K562 (cell line): ENCODE measurements around the gene ADGRB3. TPM values are rescaled to one million over a fixed set of nuclear protein-coding genes. Genes with fewer than 3 reads are reported as not detected.

Source experiments
- ATAC-seq: fragments of 200-7000 bp; cut with Tn5 transposase; 3 replicates; pipeline ENCODE4 v1.9.1; 2020; ENCODE audit warnings: moderate library complexity
- BruUV-seq: library from RNA; stranded (reverse); fragments of 400-500 nt; replicated peaks from 2 replicates; lab custom pipeline; 2021; lab: Mats Ljungman, UMichigan
- CTCF ChIA-PET: fragments of 300-600 bp; formaldehyde crosslinking; extraction: SDS; loops from one replicate; lab custom pipeline; 2021; ENCODE audit warnings: low intra/inter-chr PET ratio; lab: Yijun Ruan, JAX
- POLR2A ChIA-PET: fragments of 300-600, 350-650 bp; sonication (Branson Sonifier 250); formaldehyde crosslinking; extraction: SDS; loops from one replicate; lab custom pipeline; 2021; ENCODE audit warnings: antibody characterized with exemption, inconsistent platforms; lab: Yijun Ruan, JAX
- DNase-seq, 4 experiments: peaks; one replicate each; pipeline versions ENCODE4 v3.0.0 to v3.0.0-alpha.2; 2011 to 2018; ENCODE audit warnings: low spot score in 3 of 4, mixed read lengths in 3 of 4; ENCODE audit errors: extremely low read depth in 1 of 4
- FAIRE-seq: peaks from 2 replicates; lab custom pipeline; 2011; peaks lifted over from hg19 to GRCh38; lab: Jason Lieb, UNC
- H2AFZ ChIP-seq: 2 replicates; pipeline ENCODE4 v1.6.0; 2011; ENCODE audit warnings: low read depth, low read length, control low read depth, inconsistent platforms
- H3K27ac ChIP-seq: fragments of 200-600 bp; 3 replicates; pipeline ENCODE4 v1.8.0; 2011; ENCODE audit warnings: low read depth, mild to moderate bottlenecking, control low read depth, inconsistent platforms, low read length, moderate library complexity, mixed read lengths; ENCODE audit errors: extremely low read depth
- H3K27me3 ChIP-seq, 2 experiments: fragments of 300-600 bp in 1 of 2; 2 replicates in 1 of 2; 3 replicates in 1 of 2; pipeline versions ENCODE4 v1.6.0 to v1.8.0; 2011; ENCODE audit warnings: inconsistent platforms in 2 of 2, low read length in 2 of 2, mild to moderate bottlenecking in 1 of 2, mixed read lengths in 1 of 2, moderate library complexity in 1 of 2; ENCODE audit not compliant: control insufficient read depth in 2 of 2, insufficient read depth in 2 of 2
- H3K36me3 ChIP-seq: fragments of 300-600 bp; 3 replicates; pipeline ENCODE4 v1.8.0; 2011; ENCODE audit warnings: mild to moderate bottlenecking, low read length, inconsistent platforms; ENCODE audit not compliant: control insufficient read depth, insufficient read depth
- H3K4me1 ChIP-seq, 2 experiments: fragments of 200-600 bp in 1 of 2; replicated peaks in 1 of 2; 2 replicates in 1 of 2; 3 replicates in 1 of 2; pipeline versions ENCODE4 v1.5.1 to v1.8.0; 2011; ENCODE audit warnings: inconsistent platforms in 2 of 2, low read length in 2 of 2, mild to moderate bottlenecking in 1 of 2, mixed read lengths in 1 of 2, moderate library complexity in 1 of 2; ENCODE audit not compliant: control insufficient read depth in 2 of 2, insufficient read depth in 2 of 2
- H3K4me2 ChIP-seq: 2 replicates; pipeline ENCODE4 v1.6.1; 2011; ENCODE audit warnings: low read length, control low read depth, inconsistent platforms, mixed read lengths; ENCODE audit not compliant: insufficient read depth
- H3K4me3 ChIP-seq: fragments of 200-600 bp; sonication (generic), shearing (Covaris generic); 2 replicates; pipeline ENCODE4 v1.5.1; 2016; ENCODE audit warnings: control low read depth, inconsistent platforms
- H3K79me2 ChIP-seq: fragments of 200-600 bp; 3 replicates; pipeline ENCODE4 v1.8.0; 2011; ENCODE audit warnings: low read length, inconsistent platforms; ENCODE audit not compliant: control insufficient read depth, insufficient read depth
- H3K9ac ChIP-seq, 2 experiments: 2 replicates each; pipeline versions ENCODE4 v1.6.0 to v1.6.1; 2011; ENCODE audit warnings: low read depth in 2 of 2, low read length in 2 of 2, control low read depth in 1 of 2, inconsistent platforms in 1 of 2, mild to moderate bottlenecking in 1 of 2, mixed read lengths in 1 of 2; ENCODE audit not compliant: insufficient read depth in 1 of 2
- H3K9me1 ChIP-seq: one replicate; pipeline ENCODE4 v1.6.0; 2011; ENCODE audit warnings: inconsistent platforms, mild to moderate bottlenecking, low read length, moderate library complexity; ENCODE audit not compliant: control insufficient read depth, insufficient read depth
- H3K9me3 ChIP-seq: replicated peaks from 2 replicates; pipeline ENCODE4 v1.5.1; 2011; ENCODE audit warnings: low read depth, low read length, inconsistent platforms; ENCODE audit not compliant: control insufficient read depth, insufficient read depth
- H4K20me1 ChIP-seq: replicated peaks from 2 replicates; pipeline ENCODE4 v1.6.1; 2011; ENCODE audit warnings: low read length, inconsistent platforms, mixed read lengths; ENCODE audit not compliant: control insufficient read depth, insufficient read depth
- BACH1 ChIP-seq: fragments of 200-800 bp; sonication (Bioruptor generic); IDR thresholded peaks from 2 replicates; pipeline ENCODE4 v1.6.1; 2016; ENCODE audit warnings: missing genetic modification characterization, missing compliant biosample characterization
- EGR1 ChIP-seq: fragments of 450-650 bp; conservative IDR thresholded peaks from 2 replicates; pipeline ENCODE4 v1.6.1; 2017; ENCODE audit warnings: mild to moderate bottlenecking
- EP300 ChIP-seq: IDR thresholded peaks from 2 replicates; pipeline ENCODE4 v1.6.1; 2012; ENCODE audit warnings: low read length, improper control_type of control experiment
- FOXA3 ChIP-seq, 2 experiments: fragments of 450-650 bp in 1 of 2; sonication (generic) in 1 of 2; formaldehyde crosslinking; IDR thresholded peaks in 1 of 2; conservative IDR thresholded peaks in 1 of 2; 2 replicates each; pipeline versions ENCODE4 v1.4.0 to v1.8.0; 2020 to 2022; ENCODE audit warnings: mild to moderate bottlenecking in 2 of 2, missing genetic modification reagents in 1 of 2
- FOXJ3 ChIP-seq: sonication (generic); formaldehyde crosslinking; IDR thresholded peaks from 2 replicates; pipeline ENCODE4 v1.4.0; 2020; ENCODE audit warnings: mild to moderate bottlenecking, missing genetic modification reagents
- HDAC6 ChIP-seq: IDR thresholded peaks from 2 replicates; pipeline ENCODE4 v1.6.1; 2012; ENCODE audit warnings: low read depth, mild to moderate bottlenecking, control low read depth, inconsistent platforms, low read length, moderate library complexity
- MNT ChIP-seq, 2 experiments: fragments of 450-650 bp; conservative IDR thresholded peaks; 2 replicates each; pipeline ENCODE4 v1.6.1; 2017; ENCODE audit warnings: mild to moderate bottlenecking in 2 of 2, moderate library complexity in 2 of 2
- NCOA2 ChIP-seq, 2 experiments: fragments of 450-650 bp; IDR thresholded peaks; 2 replicates each; pipeline ENCODE4 v1.6.1; 2018; ENCODE audit warnings: mild to moderate bottlenecking in 2 of 2, moderate library complexity in 1 of 2; ENCODE audit not compliant: partially characterized antibody in 2 of 2
- NEUROD1 ChIP-seq: fragments of 150-350 bp; IDR thresholded peaks from 2 replicates; pipeline ENCODE4 v1.6.1; 2014; ENCODE audit warnings: borderline replicate concordance, low read length, low read depth; ENCODE audit not compliant: partially characterized antibody
- PHTF2 ChIP-seq: fragments of 250-450 bp; sonication (Bioruptor Pico); IDR thresholded peaks from 2 replicates; pipeline ENCODE4 v1.5.0; 2021; ENCODE audit warnings: mild to moderate bottlenecking
- THRB ChIP-seq: fragments of 450-650 bp; formaldehyde crosslinking; conservative IDR thresholded peaks from 2 replicates; pipeline ENCODE4 v1.4.0; 2022; ENCODE audit warnings: mild to moderate bottlenecking, missing genetic modification characterization
- USF2 ChIP-seq: sonication (generic); formaldehyde crosslinking; IDR thresholded peaks from 2 replicates; pipeline ENCODE4 v1.5.0; 2020; ENCODE audit warnings: missing genetic modification reagents
- ZKSCAN1 ChIP-seq: fragments of 150-350 bp; IDR thresholded peaks from 2 replicates; pipeline ENCODE4 v1.6.1; 2016; ENCODE audit warnings: low read depth, low read length
- ZNF134 ChIP-seq: fragments of 250-450 bp; sonication (Bioruptor Pico); conservative IDR thresholded peaks from 2 replicates; pipeline ENCODE4 v1.4.0; 2020
- ZNF277 ChIP-seq: fragments of 250-450 bp; sonication (Bioruptor Pico); IDR thresholded peaks from 2 replicates; pipeline ENCODE4 v1.8.0; 2022; ENCODE audit warnings: inconsistent platforms, mild to moderate bottlenecking, moderate library complexity, borderline replicate concordance
- ZNF41 ChIP-seq: fragments of 250-450 bp; sonication (Bioruptor Pico); conservative IDR thresholded peaks from 2 replicates; pipeline ENCODE4 v1.4.0; 2020; ENCODE audit warnings: mild to moderate bottlenecking
- ZNF785 ChIP-seq: fragments of 250-450 bp; sonication (Bioruptor Pico); IDR thresholded peaks from 2 replicates; pipeline ENCODE4 v1.4.0; 2020; ENCODE audit warnings: mild to moderate bottlenecking
- WGBS: fragments of 100-300 bp; shearing (Covaris generic); methylation state at CpG from one replicate; pipeline ENCODE4 v1.1.6; 2016; ENCODE audit warnings: low coverage, mixed read lengths; ENCODE audit not compliant: insufficient coverage; ENCODE audit errors: missing lambda C conversion rate; 5-methylcytosine and 5-hydroxymethylcytosine counted together
- in situ Hi-C: fragments of 300-500 bp; cut with MboI; formaldehyde crosslinking; loops from 4 replicates; pipeline ENCODE4 v1.15.0; 2018; ENCODE audit warnings: inconsistent platforms, mixed read lengths
- intact Hi-C: fragments of 100-400 bp; cut with micrococcal nuclease; formaldehyde crosslinking; loops from 2 replicates; pipeline ENCODE4 v1.14.2; 2022
- polyA plus RNA-seq, 8 experiments: library from polyadenylated mRNA; depleted of rRNA in 4 of 8; stranded (reverse) in 5 of 8; unstranded in 3 of 8; fragments of >200 nt; fragmentation: Nextera tagmentation in 2 of 8; fragmentation: Illumina TruSeq in 1 of 8; extraction: Ambion mirVana in 2 of 8; extraction: Trizol in 1 of 8; gene quantifications; 2 replicates each; pipeline versions ENCODE4 v1.2.1 to v1.2.3, GENCODE V29; 2011 to 2014; ENCODE audit warnings: inconsistent platforms in 1 of 8, missing spikeins in 1 of 8
- total RNA-seq, 7 experiments: library from RNA; depleted of rRNA in 6 of 7; stranded (reverse); fragments of >200 nt in 6 of 7; fragmentation: Illumina TruSeq in 2 of 7; extraction: Trizol in 2 of 7; gene quantifications; 2 replicates each; pipeline versions ENCODE4 v1.2.1 to v1.2.3, GENCODE V29; 2011 to 2021; ENCODE audit warnings: low replicate concordance in 1 of 7

ADGRB3 gene
- total and polyA plus RNA-seq, 9 of the 15 experiments (the other 6 are each of a cell fraction or from before 2014, with no cell fraction given) = 0.90 to 7.8 (median 2.4) TPM

- intact Hi-C loops = no loop called here
- ChIA-PET CTCF (no interaction called here), POLR2A (no interaction called here)
- Histone ChIP-seq H3K4me3 (no peak overlapping the region), H3K9me3 (no peaks in the 10 kb centered on the region), H3K27me3 (no peaks in the 10 kb centered on the region), H3K79me2 (no peaks in the 10 kb centered on the region), H3K4me2 (no peak overlapping the region), H3K4me1 (no peaks in the 10 kb centered on the region), H3K9me1 (no peaks in the 10 kb centered on the region), H3K9ac (no peak overlapping the region), H3K36me3 (no peaks in the 10 kb centered on the region), H2AFZ (no peak overlapping the region), H4K20me1 (no peaks in the 10 kb centered on the region), H3K27ac (no peak overlapping the region)
- no peak for ATAC-seq
- FAIRE-seq = no peak
- in situ Hi-C loops = no loop called here
- WGBS = 38% methylated on average over 3 of the region's 3 CpGs
- DNase-seq = no peak
- TF ChIP-seq ZNF785 (CRISPR knock-in tag) = no peak
- no peak for TF ChIP-seq FOXJ3 (CRISPR knock-in tag)
- TF ChIP-seq ZNF277 (CRISPR knock-in tag) = no peak
- TF ChIP-seq NCOA2 (IDR thresholded peaks at IDR 0.05; ENCODE audit: partially characterized antibody in 2 of 2) = no peak
- TF ChIP-seq MNT (conservative IDR thresholded peaks at IDR 0.05) = no peak
- TF ChIP-seq ZNF41 (CRISPR knock-in tag) = no peak
- TF ChIP-seq FOXA3 (CRISPR knock-in tag; conservative IDR thresholded peaks at IDR 0.05 in 1 of 2, IDR thresholded peaks at IDR 0.05 in 1 of 2) = no peak
- no peak for TF ChIP-seq PHTF2 (CRISPR knock-in tag)
- no peak for TF ChIP-seq THRB (CRISPR knock-in tag)
- no peak for TF ChIP-seq HDAC6
- no peak for TF ChIP-seq BACH1 (tag)
- no peak for TF ChIP-seq ZNF134 (CRISPR knock-in tag)
- no peak for TF ChIP-seq NEUROD1
- no peak for TF ChIP-seq EP300
- TF ChIP-seq USF2 (CRISPR knock-in tag) = no peak
- TF ChIP-seq ZKSCAN1 = no peak
- no peak for TF ChIP-seq EGR1
- BruUV-seq = no TSS peak
Measured at GRCh38 chr6:68892452-68892851, 257.4 kb downstream of the ADGRB3 start.
